ENCODE measurements around the gene OBP2A.
A peak's percentile ranks its signal among the peaks of the same experiment; 100 is the strongest.
"Not testable (repeated sequence)": the region's sequence is repeated elsewhere in the genome, so short reads cannot be mapped to it uniquely, and the experiment has no call there.

The OBP2A gene

GRCh38 chr9:135531096-135531495, 14.8 kb upstream of the OBP2A start:
- H3K4me3 ChIP-seq (replicated peaks; ENCODE audit: low read depth, low read length) = no peak overlapping the region

GRCh38 chr9:135533113-135533512, 12.8 kb upstream of the OBP2A start:
- H3K4me3 ChIP-seq (replicated peaks; ENCODE audit: low read depth, low read length) = no peak overlapping the region
- TF ChIP-seq CTCF (IDR thresholded peaks at IDR 0.05; ENCODE audit: low read length, missing control alignments) = no peak
- no peak for DNase-seq (ENCODE audit: low read depth)

More at GRCh38 chr9:135531096-135531495, 14.8 kb upstream of the OBP2A start:
- no peak for TF ChIP-seq CTCF (IDR thresholded peaks at IDR 0.05; ENCODE audit: low read length, missing control alignments)
- no peak for DNase-seq (ENCODE audit: low read depth)

- H3K4me3 ChIP-seq (replicated peaks; ENCODE audit: low read depth, low read length) = no peak overlapping the region
- no peak for TF ChIP-seq CTCF (IDR thresholded peaks at IDR 0.05; ENCODE audit: low read length, missing control alignments)
Observed at GRCh38 chr9:135533674-135534073, 12.3 kb upstream of the OBP2A start.

GRCh38 chr9:135534192-135534711, 11.7 kb upstream of the OBP2A start:
- DNase-seq (ENCODE audit: low read depth) = not testable (repeated sequence)

More at GRCh38 chr9:135533674-135534073, 12.3 kb upstream of the OBP2A start:
- DNase-seq (ENCODE audit: low read depth) = no peak

GRCh38 chr9:135534826-135535225, 11.1 kb upstream of the OBP2A start:
- H3K4me3 ChIP-seq (replicated peaks; ENCODE audit: low read depth, low read length) = not testable (repeated sequence)

More at GRCh38 chr9:135534192-135534711, 11.7 kb upstream of the OBP2A start:
- not testable (repeated sequence) for H3K4me3 ChIP-seq (replicated peaks; ENCODE audit: low read depth, low read length)

GRCh38 chr9:135535631-135536030, 10.3 kb upstream of the OBP2A start:
- H3K4me3 ChIP-seq (replicated peaks; ENCODE audit: low read depth, low read length); DNase-seq (ENCODE audit: low read depth): not testable (repeated sequence)

More at GRCh38 chr9:135534826-135535225, 11.1 kb upstream of the OBP2A start:
- DNase-seq (ENCODE audit: low read depth) = not testable (repeated sequence)

GRCh38 chr9:135536216-135536615, 9.7 kb upstream of the OBP2A start:
- H3K4me3 ChIP-seq (replicated peaks; ENCODE audit: low read depth, low read length) = no peak overlapping the region
- TF ChIP-seq CTCF (IDR thresholded peaks at IDR 0.05; ENCODE audit: low read length, missing control alignments) = no peak
- peak; percentile 79 for DNase-seq (ENCODE audit: low read depth)

GRCh38 chr9:135543262-135543894, 2.5 kb upstream of the OBP2A start:
- peak overlapping the region; percentile 10 for H3K4me3 ChIP-seq (replicated peaks; ENCODE audit: low read depth, low read length)
- DNase-seq (ENCODE audit: low read depth) = peak; percentile 91

GRCh38 chr9:135544981-135545635, 818 bp upstream of the OBP2A start:
- TF ChIP-seq CTCF (IDR thresholded peaks at IDR 0.05; ENCODE audit: low read length, missing control alignments) = no peak
- no peak for DNase-seq (ENCODE audit: low read depth)
- no peak overlapping the region for H3K4me3 ChIP-seq (replicated peaks; ENCODE audit: low read depth, low read length)

- not testable (repeated sequence) for H3K4me3 ChIP-seq (replicated peaks; ENCODE audit: low read depth, low read length); DNase-seq (ENCODE audit: low read depth)
Observed at GRCh38 chr9:135546792-135547617, 1.1 kb downstream of the OBP2A start.

All from fibroblast of pulmonary artery (primary cell).